Stimulated activated CD4-positive, alpha-beta T cell treated with anti-CD3 and anti-CD28 coated beads, TNF-alpha, amount 100 ng/mL, for 24 hours (primary cell): ENCODE measurements around the gene RGS3.

Source experiments
- DNase-seq, 3 experiments: peaks; one replicate each; pipeline ENCODE4 v3.0.0-alpha.2; 2020; ENCODE audit warnings: low read depth in 3 of 3

The RGS3 gene

DNA sequence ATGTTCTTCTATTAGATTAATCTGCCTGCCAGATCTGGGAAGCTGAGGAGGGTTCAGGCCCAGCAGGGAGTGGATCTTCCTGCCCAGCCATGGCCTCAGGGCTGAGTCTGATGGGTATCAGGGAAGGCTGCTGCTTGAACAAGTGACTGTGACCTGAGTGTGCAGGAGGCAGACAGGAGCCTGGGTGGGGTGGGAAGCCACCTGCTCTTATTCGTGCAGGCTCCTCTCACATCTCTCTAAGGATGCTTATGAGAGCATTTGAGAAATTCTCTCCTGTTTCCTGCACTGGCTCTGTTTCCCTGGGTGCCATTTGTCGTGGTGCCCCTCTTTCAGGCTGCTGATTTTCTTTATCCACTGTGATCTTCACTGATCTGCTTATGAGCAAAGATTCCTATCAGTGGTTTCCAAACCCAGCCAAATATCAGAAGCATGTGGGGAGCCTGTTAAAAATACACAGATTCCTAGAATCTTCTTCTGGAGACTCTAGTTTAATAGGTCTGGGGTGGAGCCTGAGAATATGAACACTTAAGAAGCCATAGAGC, 2.1 kb downstream of the RGS3 start:
- DNase-seq = no peak

GRCh38 chr9:113467183-113467582, 3.7 kb downstream of the RGS3 start:
- DNase-seq = no peak

GRCh38 chr9:113468716-113469448, 5.4 kb downstream of the RGS3 start:
- no peak for DNase-seq

DNA sequence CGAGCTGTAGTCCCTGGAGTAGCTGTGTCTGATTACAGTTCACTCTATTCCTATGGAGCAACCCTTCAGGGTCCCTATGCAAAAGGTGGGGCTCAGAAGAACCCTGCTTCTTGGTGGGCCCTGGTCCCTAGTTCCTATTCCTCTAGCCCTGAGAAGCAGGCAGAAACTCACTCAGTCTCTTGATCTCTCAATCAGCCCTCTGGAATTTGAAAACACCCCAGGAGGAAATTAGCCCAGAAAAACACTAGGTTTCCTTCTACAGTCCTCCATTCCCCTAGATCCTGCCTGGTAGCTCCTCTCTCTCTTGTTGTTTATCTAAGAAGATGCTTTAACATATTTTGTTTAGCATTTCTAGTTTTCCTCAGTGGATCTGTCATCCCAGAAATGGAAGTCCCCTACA, 7.6 kb downstream of the RGS3 start:
- DNase-seq = no peak

- DNase-seq = no peak
Observed at GRCh38 chr9:113471566-113471965, 8.0 kb downstream of the RGS3 start.

DNA sequence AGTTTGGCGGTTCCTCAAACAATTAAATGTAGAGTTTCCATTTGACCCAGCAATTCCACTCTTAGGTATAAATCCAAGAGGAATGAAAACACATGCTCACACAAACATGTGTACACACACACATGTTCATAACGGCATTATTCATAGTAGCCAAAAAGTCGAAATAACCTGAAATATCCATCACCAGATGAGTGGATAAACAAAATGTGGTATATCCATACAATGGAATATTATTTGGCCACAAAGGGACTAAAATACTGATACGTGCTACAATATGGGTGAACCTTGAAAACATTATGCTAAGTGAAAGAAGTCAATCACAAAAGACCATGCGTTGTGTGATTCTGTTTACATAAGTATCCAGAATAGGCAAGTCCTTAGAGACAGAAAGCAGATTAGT, 8.7 kb downstream of the RGS3 start:
- DNase-seq = no peak

- DNase-seq = no peak
Observed at GRCh38 chr9:113474360-113475028, 11.0 kb downstream of the RGS3 start.

DNA sequence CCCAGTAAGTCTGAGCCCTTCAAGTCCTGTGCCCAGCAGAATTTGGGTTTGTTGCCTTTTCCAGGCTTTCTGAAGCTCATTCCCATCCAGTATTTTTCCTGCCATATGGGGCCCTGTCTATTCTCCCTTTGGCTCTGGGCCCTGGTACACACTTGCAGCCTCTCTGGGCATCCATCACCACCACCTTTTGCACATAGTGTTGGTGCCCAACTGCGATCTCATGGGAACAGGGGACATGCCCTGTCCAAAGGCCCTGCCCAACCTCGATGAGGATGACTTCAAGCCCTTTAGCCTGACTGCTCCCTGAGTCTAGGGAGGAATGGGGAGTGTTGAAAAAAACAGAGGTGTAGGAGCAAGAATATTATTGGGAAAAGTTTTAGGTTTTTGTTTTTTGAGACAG, 11.5 kb downstream of the RGS3 start:
- DNase-seq = no peak

DNA sequence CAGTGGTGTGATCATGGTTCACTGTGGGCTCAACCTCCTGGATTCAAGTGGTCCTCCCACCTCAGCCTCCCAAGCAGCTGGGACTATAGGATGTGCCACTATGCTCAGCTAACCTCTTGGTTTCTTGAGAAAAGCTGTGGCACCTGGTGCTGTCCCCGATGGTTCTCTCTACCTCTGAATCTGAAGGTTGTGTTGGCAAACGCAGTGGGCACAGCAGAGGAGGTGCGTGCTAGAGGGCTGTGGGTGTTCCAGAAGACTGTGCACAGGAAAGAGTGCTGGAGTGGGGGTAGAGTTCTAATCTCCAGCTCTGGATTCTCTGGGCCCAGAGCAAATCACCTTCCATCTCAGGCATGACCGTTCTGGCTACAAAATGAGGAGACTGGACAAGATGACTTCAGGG, 12.5 kb downstream of the RGS3 start:
- no peak for DNase-seq

DNA sequence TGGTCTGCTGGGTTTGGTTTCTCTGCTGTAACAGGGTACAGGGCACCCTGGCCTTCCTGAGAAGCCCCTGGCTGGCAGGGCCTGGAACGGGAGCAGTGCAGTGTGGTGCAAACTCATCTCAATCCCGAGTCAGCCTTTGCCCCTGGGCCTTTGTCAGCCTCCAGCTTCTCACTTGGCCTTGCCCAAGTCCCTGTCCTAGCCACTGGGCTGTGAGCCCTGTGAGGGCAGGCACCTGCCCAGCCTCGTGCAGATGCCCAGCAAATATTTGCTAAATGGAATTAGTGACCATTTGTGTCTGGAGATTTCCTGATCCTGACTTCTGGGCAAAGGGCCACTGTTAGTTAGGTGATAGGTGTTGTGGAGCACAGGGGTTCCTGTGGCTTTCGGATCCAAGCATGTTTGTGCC, 13.0 kb downstream of the RGS3 start:
- DNase-seq = no peak

DNA sequence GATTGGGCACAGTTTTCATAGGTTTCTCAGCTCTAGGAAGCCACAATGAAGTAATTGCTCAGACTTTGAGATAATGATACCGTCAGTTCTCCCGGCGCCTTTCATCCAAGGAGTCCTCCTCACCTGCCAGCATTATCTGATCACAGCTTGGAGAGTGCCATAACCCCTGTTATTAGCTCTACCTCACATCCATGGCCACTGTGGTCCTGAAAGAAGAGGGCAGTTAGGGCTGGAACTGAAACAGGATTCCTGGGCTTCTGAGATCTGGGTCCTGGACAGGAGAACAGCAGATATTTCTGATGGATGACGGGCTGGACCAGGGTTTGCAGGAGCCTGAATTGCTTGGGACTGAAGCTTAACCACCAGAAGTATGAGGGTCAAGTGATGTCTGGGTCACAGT, 13.5 kb downstream of the RGS3 start:
- DNase-seq = no peak

GRCh38 chr9:113477661-113478060, 14.1 kb downstream of the RGS3 start:
- no peak for DNase-seq

GRCh38 chr9:113479174-113479621, 15.7 kb downstream of the RGS3 start:
- peak in 1 of 3 experiments; percentile 35 for DNase-seq

GRCh38 chr9:113480612-113481011, 17.1 kb downstream of the RGS3 start:
- DNase-seq = no peak

GRCh38 chr9:113481176-113481787, 17.8 kb downstream of the RGS3 start:
- no peak for DNase-seq

- DNase-seq = no peak
Observed at GRCh38 chr9:113482341-113482740, 18.8 kb downstream of the RGS3 start.

GRCh38 chr9:113482991-113483675, 19.6 kb downstream of the RGS3 start:
- no peak for DNase-seq

- DNase-seq = no peak
Observed at GRCh38 chr9:113483676-113484257, 20.2 kb downstream of the RGS3 start.

- no peak for DNase-seq
Observed at GRCh38 chr9:113484258-113484730, 20.8 kb downstream of the RGS3 start.

- DNase-seq = no peak
Observed at GRCh38 chr9:113485761-113486115, 22.2 kb downstream of the RGS3 start.

DNA sequence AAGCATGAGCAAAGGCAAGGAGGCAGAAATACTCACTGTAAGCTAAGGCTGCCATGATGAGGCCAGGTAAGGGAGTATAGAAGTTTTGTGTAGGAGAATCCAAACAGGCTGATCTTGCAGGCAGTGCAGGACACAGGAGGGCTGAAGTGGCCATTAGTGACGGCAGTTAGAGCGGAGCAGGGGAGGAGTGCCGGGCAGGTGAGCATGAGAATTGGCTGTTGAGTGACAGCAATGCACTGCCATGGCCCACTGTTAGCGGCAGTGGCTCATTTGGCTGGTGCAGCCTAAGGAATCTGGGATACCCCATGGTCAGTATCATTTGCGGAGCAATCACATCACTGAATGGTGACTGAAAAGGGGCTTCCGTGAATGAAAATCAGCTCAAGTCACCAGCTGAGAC, 22.8 kb downstream of the RGS3 start:
- no peak for DNase-seq

- no peak for DNase-seq
Observed at GRCh38 chr9:113488071-113488470, 24.5 kb downstream of the RGS3 start.
